Measurements from ENCODE around the gene DCPS.
"Not testable (repeated sequence)": the region's sequence is repeated elsewhere in the genome, so short reads cannot be mapped to it uniquely, and the experiment has no call there.

Gene DCPS, protein sequence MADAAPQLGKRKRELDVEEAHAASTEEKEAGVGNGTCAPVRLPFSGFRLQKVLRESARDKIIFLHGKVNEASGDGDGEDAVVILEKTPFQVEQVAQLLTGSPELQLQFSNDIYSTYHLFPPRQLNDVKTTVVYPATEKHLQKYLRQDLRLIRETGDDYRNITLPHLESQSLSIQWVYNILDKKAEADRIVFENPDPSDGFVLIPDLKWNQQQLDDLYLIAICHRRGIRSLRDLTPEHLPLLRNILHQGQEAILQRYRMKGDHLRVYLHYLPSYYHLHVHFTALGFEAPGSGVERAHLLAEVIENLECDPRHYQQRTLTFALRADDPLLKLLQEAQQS

DNA sequence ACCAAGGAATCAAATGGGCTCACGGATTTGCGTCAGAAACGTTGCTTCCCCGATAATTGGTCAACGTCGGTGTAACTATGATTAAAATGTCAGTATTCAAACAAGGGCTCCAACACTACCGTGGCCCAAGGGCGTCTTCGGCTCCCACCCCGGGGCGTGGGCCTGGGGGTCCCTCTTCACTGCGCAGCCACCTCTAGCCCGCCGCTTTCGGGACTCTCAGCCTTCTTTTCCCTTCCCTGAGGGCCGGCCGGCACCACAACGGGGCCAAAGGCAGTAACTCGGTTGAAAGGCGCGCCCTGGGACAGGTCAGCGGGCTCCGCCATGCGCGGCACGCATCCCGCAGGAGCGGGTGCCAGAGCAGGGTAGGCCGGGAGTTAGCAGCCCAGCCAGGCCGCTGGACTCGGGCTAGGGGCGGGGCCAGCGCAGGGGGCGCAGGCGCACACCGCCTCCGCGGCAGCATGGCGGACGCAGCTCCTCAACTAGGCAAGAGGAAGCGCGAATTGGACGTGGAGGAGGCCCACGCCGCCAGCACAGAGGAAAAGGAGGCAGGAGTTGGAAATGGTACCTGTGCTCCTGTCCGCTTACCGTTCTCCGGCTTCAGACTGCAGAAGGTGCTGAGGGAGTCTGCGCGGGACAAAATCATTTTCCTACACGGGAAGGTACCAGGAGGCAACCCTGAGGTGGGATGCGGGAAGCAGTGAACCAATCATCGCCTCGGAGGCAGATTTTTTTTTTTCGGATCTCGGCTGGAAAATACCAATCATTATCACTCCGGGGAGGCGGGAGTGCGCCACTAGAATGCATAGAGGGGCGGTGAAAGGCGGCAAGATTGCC is at the start of gene DCPS:
DCPS (plus strand) TSS at position 438 of the 834 bp plus-strand sequence; CDS start at position 459, 21 bp downstream.
- peak; percentile 82 for DNase-seq

DNA sequence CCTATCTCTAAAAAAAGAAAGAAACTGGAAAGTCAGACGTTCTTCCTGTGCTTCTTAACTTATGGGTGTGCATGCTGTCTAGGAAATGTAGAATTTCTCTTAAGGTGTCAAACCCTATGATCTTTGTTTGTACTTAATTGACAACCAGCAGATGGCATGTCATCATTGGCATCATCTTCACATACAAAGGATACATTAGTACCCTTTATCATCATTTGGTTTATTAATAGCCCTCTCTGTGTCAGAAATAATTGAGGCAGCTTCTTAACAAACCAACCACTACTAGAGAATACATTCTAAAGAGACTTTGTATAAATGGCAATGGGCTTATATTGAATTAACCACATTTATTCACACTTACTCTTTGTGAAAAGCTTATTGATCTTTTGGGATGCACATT is 49.0 kb upstream of the DCPS start:
- no peak for DNase-seq

DNA sequence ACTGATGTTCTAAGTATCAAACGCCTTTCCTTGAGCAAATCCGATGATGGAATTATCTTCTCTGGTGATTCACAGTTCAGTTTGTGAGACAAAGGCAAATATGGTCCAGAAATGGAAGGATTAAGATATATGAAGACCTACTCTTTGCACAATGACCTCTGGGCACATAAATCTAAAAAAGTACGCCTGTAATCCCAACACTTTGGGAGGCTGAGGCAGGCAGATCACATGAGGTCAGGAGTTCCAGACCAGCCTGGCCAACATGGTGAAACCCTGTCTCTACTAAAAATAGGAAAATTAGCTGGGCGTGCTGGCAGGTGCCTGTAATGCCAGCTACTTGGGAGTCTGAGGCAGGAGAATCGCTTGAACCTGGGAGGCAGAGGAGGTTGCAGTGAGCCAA is 48.4 kb upstream of the DCPS start:
- DNase-seq = not testable (repeated sequence)

DNA sequence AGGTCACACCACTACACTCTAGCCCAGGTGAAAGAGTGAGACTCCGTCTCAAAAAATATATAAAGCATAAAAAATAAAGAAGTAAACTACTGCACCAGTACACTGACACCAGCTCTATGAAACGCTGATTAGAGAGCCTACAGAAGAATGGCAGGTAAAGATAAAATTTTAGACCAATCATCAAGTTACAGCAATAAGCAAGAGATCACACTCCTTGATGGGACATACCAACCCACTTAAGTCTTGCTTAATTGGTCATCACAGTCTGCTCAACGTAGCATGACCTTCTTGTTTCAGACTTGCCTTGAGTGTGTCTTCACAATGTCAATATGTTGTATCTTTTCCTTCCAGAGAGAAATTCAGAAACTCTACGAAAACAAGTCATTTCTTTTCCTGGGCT is 47.6 kb upstream of the DCPS start:
- DNase-seq = no peak

DNA sequence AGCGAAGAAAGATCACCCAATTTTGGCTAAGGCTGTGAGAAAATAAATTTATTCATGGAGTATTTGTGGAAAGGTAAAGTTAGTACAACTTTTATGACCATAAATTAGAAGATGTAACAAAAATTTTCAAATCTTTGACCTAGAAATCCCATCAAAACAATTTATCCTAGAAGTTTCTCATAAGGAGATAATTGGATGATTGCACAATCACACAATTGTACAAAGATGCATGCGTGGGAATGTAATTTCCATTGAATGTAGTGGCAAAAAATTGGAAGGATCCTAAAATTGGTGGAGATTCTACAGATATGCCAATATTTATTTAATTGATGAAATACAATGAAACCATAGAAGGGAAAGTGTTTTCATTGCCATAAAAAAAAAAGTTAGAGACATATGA is 46.7 kb upstream of the DCPS start:
- no peak for DNase-seq

DNA sequence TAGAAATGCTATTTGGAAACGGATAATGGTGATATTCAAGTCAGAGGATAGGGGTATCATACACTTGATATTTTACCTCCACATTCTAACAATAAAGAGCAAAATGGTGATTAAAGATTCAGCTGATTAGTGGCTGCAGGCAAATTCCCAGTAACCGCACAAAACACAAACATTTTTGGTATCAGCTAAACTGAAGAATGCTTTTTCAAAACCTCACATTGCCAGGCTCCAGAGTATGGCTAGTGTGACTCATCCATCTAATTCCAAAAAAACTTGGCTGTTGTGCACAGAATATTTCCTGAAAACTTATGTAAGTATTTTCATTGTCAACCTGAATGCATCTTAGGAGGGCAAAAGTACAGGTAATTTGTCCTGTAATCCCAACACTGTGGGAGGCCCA is 46.1 kb upstream of the DCPS start:
- no peak for DNase-seq

DNA sequence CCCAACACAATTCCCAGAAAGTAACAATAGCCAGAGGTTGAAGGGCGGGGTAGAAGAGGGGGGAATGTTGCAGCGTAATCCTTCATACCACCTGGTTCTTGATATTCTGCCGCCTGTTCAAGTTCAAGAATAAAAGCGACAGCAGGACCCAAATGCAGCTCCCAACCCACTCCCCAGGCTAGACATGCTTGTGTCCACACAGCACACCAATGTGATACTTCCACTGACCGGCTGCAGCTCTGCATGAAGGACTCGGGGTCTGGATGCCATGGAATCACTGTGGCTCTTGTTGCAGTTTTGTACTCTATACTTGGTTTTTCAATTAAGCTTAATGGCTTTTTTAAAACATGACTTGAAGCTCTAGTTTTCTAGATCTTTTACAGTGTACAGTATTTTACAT is 41.6 kb upstream of the DCPS start:
- no peak for DNase-seq

DNA sequence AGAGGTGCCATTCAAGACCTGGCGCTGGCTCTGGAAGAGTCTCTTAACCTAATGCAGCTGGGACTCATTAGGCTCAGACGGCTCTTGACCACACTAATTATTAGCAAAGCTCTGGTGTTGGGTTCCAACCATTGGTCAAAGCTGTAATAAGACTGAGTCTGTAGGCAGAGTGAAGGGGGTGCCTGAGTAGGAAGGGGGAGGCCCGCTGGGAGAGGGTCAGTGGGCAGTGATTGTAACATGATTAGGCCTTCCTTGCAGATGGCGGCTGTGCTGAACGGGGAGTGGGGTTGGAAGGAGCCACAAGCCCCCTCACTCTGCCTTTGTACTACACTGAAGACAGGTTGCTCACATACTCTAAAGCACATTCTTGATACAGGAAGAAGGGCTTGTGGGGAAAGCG is 40.4 kb upstream of the DCPS start:
- DNase-seq = no peak

DNA sequence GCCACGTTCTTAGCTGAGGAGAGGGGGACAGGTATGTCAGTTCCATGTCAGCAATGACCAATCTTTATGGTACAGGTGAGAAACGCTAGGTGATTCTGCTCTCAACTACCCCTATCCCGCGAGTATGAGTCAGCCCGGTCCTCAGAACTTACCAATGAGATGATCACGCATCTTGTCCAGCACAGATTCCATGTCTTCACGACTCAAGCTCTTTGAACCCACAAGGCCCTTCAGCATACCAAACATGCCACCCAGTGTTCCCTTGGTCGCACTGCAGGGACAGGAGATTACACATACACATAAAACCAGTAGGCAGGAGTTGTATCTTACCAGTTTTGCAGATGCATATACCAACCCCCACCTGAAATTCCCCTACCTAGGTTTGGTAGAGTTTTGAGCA is 38.0 kb upstream of the DCPS start:
- DNase-seq = no peak

DNA sequence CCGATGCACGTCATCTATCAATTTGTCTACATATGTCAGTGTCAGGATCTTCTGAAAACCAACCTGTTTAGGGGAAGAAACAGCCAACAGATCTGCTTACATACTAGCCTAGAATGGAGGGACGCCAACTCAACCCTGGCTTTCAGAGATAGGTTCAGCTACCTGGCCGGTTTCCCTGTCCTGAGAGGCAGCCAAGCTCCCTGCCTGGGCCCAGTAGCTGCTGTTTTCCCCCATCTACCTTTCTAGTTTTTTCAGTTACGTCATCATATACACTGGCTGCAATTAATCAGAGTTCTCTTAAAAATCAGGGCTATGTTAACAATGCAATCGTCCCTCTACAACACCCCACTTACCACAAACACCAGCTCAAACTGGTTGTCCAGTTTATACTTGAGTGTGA is 36.2 kb upstream of the DCPS start:
- DNase-seq = no peak

DNA sequence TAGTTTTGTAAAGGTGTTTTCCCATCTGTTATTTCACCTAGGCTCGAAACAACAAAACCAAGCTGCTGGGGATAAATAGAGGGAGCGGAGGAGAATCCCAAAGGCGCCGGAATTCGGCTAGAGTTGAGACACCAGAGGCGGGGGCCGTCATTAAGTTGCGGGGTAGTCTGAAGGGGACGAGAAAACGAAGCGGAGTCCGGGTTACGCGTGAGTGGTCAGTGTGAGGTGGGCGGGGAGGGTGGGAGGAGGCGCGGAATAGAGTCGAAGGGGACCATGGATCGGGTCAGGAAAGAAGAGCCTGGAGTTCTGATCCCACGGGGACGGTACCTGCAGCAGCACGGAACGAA is 35.5 kb upstream of the DCPS start:
- DNase-seq = no peak

DNA sequence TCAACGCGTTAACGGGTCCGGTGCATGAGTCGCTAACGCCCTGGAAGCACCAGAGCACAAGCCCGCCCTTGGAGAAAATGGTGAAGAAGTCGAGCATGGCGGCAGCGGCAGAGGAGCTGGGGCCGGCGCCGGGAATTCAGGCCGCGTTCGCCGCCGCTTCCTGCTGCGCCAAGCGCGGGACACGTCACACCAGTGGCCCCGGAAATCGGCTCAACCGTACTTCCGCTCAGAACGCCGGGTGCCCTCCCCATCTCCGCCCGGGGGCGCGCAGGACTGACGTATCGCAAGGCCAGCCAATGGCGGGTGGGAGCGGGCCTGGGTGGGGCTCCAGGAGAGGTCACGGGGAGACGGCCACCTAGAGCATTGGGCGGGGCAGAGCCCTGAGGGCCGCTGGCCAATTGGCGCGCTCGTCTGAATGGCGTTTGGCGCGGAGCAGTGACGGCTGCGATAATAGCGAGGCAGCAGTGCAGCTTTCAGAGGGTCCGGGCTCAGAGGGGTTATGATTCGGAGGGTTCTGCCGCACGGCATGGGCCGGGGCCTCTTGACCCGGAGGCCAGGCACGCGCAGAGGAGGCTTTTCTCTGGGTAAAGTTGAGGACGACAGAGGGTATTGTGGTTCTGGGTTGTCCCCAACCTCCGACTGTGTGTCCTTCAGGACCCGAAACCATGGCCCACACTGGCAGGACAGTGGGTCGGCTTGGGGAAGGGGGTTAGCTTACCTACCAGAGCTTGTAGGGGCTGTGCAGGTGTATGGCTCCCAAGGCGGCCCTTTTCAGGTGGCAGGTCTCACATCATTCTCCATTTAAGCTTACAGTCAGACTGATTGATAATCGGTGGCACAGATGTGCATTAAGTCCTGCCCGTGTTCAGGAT is 34.9 kb upstream of the DCPS start, which contains the start of the genes FOXRED1 and SRPRA:
FOXRED1 (plus strand) TSS at position 447 of the 872 bp plus-strand sequence; CDS start at position 500, 53 bp downstream.
SRPRA (minus strand) TSS at position 188 of the 872 bp plus-strand sequence; CDS start at position 97, 91 bp downstream.
- peak; percentile 100 for DNase-seq

DNA sequence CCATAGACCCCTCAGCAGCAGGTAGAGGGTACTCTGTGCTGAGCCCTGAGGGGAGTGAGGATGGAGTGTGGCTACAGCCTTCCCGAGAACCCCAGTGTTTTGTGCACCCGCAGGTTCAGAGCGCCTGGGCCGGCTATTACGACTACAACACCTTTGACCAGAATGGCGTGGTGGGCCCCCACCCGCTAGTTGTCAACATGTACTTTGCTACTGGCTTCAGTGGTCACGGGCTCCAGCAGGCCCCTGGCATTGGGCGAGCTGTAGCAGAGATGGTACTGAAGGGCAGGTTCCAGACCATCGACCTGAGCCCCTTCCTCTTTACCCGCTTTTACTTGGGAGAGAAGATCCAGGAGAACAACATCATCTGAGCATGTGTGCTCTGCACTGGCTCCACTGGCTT is 26.5 kb upstream of the DCPS start:
- DNase-seq = no peak

DNA sequence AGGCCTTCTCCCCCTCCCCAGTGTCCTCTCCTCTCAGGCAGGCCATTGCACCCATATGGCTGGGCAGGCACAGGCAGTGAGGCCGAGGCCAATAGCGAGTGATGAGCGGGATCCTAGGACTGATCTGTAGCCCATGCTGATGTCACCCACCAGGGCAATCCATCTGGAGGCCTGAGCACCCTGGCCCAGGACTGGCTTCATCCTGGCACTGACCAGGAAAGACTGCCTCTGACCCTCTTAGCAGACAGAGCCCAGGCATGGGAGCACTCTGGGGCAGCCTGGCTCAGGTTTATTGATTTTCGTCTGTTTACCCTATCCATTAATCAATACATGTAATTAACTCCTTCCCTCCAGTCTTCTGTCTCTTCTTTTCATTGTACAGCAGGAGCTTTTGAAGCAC is 26.1 kb upstream of the DCPS start:
- DNase-seq = no peak

DNA sequence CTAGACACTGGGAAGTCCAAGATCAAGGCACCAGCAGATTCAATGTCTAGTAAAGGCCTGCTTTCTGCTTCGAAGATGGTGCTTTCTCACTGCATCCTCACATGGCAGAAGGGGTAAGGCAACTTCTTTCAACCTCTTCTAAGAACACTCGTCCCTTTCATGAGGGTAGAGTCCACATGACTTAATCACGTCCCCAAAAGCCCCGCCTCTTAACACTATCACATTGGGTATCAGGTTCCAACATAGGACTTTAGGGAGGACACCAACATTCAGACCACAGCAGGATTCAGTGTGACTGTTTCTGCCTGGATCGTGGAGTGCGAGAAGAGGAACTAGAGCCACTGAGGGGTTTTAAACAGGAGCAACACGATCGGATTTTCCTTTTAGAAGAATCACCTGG is 24.7 kb upstream of the DCPS start:
- no peak for DNase-seq

DNA sequence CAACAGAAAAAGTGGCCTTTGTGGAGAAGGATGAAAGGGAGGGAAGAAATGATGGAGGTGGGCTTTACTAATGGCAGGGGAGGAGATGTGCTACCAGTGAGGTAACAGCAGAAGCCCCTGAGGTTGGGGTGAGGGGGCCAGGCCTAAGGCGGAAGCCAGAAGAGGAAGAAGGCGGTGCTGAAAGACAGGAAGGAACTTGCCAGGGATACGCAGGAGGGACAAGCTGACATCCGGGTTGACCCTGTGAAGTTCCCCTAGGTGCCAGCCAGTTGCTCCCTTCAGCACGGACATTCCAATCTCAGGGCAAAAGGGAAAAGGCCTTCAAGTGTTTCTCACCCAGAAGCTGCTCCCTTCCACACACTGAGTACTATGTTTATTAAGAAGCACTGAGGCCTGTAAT is 23.3 kb upstream of the DCPS start:
- no peak for DNase-seq

DNA sequence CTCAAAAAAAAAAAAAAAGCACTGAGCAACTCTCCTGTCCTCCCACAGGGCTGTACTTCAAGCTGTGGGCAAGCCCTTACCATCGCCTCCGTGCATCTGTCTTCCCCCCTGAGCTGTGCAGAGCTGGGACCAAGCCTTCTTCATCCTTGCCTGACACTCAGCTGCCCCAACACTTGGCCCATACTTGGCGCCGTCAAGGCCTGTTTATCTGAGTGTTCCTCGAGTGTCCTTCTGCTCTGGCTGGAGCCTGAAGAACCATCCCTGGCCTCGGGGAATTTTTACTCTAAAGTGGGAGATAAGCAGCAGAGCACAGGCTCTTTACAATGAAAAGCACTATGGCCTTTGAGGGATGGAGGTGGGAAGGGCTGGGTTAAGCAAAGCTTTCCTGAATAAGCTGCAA is 22.6 kb upstream of the DCPS start:
- DNase-seq = no peak

DNA sequence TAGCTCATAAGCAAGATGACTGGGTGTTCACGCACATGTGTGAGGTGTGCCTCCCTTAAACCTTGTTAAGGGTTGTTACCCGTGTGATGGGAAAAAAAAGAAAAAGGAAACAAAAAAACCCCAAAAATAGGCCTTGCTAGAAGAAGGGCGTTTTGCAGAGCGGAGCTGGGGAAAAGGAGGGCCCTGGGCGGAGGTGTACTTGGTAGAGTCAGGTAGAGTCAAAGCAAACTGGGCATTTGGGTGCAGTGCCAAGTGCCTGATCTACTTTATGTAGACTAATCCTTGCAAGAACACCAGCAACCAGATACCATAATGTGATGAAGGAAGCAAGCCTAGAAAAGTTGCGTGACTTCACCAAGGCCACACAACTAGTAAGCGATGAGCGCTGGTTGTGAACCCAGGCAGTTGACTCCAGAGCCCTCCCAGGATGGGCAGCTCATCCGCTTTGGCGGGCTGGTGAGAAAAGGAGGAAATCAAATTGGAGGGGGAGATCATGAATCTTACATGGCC is 22.1 kb upstream of the DCPS start:
- DNase-seq = no peak

DNA sequence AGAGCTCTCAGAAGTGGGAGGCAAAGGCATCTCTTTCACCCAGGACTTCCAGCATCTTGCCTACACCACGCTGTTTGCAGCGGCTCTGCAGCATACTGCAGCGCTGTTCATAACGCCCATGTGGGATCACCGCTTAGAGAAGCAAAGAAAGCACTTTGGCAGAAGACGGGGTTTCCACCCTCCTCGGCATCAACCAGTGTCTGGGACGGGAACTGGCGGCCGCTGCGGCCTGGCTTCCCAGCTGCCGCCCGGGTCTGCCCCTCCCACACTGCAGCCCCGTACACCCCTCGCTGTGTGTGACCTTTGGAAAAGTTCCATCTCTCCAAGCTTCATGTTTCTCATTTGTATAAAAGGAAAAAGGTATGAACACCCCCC is 21.5 kb upstream of the DCPS start:
- DNase-seq = no peak

DNA sequence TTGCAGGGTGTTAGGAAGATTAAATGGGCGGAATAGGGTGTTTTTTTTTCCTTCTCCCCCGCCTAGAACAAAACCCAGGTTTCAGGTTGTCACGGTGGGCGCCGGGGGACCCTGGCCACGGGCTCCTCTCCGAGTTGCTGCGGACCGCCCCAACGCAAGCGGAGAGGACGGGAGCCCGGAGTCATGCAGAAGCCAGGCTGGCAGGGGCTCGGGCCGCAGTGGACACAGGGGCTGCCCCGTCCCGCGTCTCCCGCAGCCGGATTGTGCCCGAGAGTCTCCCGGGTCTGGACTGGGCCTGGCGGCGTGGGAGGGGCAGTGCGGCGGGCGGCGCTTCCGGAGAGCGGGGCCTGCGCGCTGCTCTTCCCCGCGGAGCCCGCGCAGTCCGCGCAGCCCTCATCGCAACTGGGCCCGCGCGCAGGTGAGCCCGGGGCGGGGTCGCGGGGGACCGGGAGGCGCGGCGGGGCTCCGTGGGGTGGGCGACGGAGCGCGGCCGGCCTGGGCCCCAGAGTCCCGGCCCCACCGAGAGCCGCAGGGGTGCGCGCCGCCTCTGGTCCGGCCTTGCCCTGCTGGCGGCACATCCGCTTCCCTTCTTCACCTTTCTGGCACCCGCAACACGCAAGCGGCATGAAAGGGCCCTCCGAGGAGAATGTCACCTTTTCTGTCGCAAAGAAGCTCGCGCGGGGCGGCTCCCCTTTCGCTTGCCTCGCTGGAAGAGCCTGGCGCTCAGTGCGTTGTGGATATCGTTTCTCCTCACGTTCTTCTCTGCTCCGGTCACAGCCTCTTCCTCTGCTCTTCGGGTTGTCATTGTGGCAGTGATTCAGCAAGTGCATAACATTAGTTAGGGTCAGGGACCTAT is 20.9 kb upstream of the DCPS start, which contains the start of gene TIRAP:
TIRAP (plus strand) TSS at position 358 of the 856 bp plus-strand sequence. CDS start 7,802 bp downstream, outside the sequence.
- DNase-seq = peak; percentile 60

DNA sequence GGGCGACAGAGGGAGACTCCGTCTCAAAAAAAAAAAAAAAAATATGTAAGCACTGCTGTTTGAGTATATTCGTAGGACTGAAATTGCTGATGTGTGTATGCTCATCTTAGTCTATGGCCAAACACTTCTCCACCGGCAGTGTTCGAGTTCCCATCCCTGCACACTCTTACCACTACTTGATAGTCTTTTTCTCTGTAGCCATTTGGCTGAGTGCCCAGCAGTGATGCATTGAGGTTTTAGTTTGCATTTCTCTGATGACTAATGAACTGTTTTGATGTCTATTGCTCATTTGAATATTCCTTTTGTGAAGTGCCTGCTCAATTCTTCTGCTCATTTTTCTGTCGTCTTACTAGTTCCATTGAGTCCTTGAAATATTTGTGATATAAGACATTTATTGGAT is 19.0 kb upstream of the DCPS start:
- peak; percentile 83 for DNase-seq

DNA sequence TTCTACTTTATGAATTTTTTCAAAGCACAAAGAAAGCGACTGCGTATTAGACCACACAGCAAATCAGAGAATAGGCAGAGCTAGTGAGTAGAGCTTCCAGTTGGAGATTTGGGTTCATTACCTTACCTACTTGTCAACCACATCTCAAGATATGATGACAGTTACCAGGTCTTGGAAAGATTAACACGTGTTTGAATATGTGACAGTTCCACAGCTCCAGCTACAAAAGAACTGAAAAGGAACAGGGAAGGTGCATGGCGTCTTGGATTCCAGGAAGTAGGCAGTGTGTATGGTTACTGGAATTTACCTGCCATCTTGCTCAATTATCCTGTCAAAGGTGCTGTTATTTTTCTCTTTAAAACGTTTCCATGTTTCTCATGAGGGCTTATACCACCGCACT is 15.6 kb upstream of the DCPS start:
- DNase-seq = no peak

Data from stimulated activated naive CD4-positive, alpha-beta T cell treated with Interleukin-2 at 50 U/mL for 16 hours (primary cell).